HepG2 (cell line): ENCODE measurements around the gene CCL16. TPM values are rescaled to one million over a fixed set of nuclear protein-coding genes. Genes with fewer than 3 reads are reported as not detected.
A peak's percentile ranks its signal among the peaks of the same experiment; 100 is the strongest.

Source experiments
- ARNT ChIP-seq: fragments of 450-650 bp; IDR thresholded peaks from 2 replicates; pipeline ENCODE4 v1.6.1; 2017
- FOXA3 ChIP-seq: IDR thresholded peaks from 2 replicates; pipeline ENCODE4 v1.6.1; 2016; ENCODE audit warnings: missing genetic modification reagents, missing compliant biosample characterization
- KDM5B ChIP-seq: sonication (generic); formaldehyde crosslinking; IDR thresholded peaks from 2 replicates; pipeline ENCODE4 v1.4.0; 2020; ENCODE audit warnings: missing genetic modification reagents, mild to moderate bottlenecking, borderline replicate concordance
- NFAT5 ChIP-seq: sonication (generic); formaldehyde crosslinking; IDR thresholded peaks from 2 replicates; pipeline ENCODE4 v1.4.0; 2020; ENCODE audit warnings: missing genetic modification reagents
- NRL ChIP-seq: sonication (generic); formaldehyde crosslinking; IDR thresholded peaks from 2 replicates; pipeline ENCODE4 v1.5.0; 2020; ENCODE audit warnings: missing genetic modification reagents, mild to moderate bottlenecking, moderate library complexity, borderline replicate concordance
- PITX1 ChIP-seq: sonication (generic); formaldehyde crosslinking; IDR thresholded peaks from 2 replicates; pipeline ENCODE4 v1.5.1; 2020; ENCODE audit warnings: mild to moderate bottlenecking, missing genetic modification reagents
- POLR2G ChIP-seq: fragments of 200-400 bp; formaldehyde crosslinking; IDR thresholded peaks from 2 replicates; pipeline ENCODE4 v1.6.1; 2018; ENCODE audit warnings: mild to moderate bottlenecking, low read depth, low read length, moderate library complexity
- RXRA ChIP-seq: sonication (generic); formaldehyde crosslinking; IDR thresholded peaks from 2 replicates; pipeline ENCODE4 v1.5.1; 2020; ENCODE audit warnings: missing genetic modification reagents
- SP2 ChIP-seq: sonication (generic); formaldehyde crosslinking; IDR thresholded peaks from 2 replicates; pipeline ENCODE4 v1.5.1; 2020; ENCODE audit warnings: mild to moderate bottlenecking, missing genetic modification reagents
- SRSF9 ChIP-seq: fragments of 200-400 bp; formaldehyde crosslinking; IDR thresholded peaks from 2 replicates; pipeline ENCODE4 v1.6.1; 2018; ENCODE audit warnings: borderline replicate concordance, mild to moderate bottlenecking, low read depth, low read length; ENCODE audit not compliant: insufficient read depth, poor library complexity, severe bottlenecking
- SRY ChIP-seq: sonication (generic); formaldehyde crosslinking; IDR thresholded peaks from 2 replicates; pipeline ENCODE4 v1.8.0; 2022; ENCODE audit warnings: mild to moderate bottlenecking, missing genetic modification reagents
- U2AF1 ChIP-seq: fragments of 200-400 bp; formaldehyde crosslinking; optimal IDR thresholded peaks from 2 replicates; pipeline ENCODE3; 2017; ENCODE audit warnings: mild to moderate bottlenecking, low read depth, low read length
- USF2 ChIP-seq, 2 experiments: sonication (generic) in 1 of 2; formaldehyde crosslinking in 1 of 2; IDR thresholded peaks; 2 replicates each; pipeline versions ENCODE4 v1.5.1 to v1.6.1; 2011 to 2020; ENCODE audit warnings: borderline replicate concordance in 1 of 2, low read depth in 1 of 2, low read length in 1 of 2, mild to moderate bottlenecking in 1 of 2, missing genetic modification reagents in 1 of 2, moderate library complexity in 1 of 2
- ZKSCAN1 ChIP-seq: fragments of 150-350 bp; IDR thresholded peaks from 2 replicates; pipeline ENCODE4 v1.6.1; 2014; ENCODE audit warnings: low read length
- ZNF777 ChIP-seq: sonication (generic); formaldehyde crosslinking; IDR thresholded peaks from 2 replicates; pipeline ENCODE4 v1.4.0; 2020; ENCODE audit warnings: missing genetic modification reagents
- ZNF780A ChIP-seq: sonication (generic); formaldehyde crosslinking; IDR thresholded peaks from 2 replicates; pipeline ENCODE4 v1.8.0; 2022; ENCODE audit warnings: mild to moderate bottlenecking, missing genetic modification reagents, moderate library complexity
- ZNF816 ChIP-seq: sonication (generic); formaldehyde crosslinking; IDR thresholded peaks from 2 replicates; pipeline ENCODE4 v1.8.0; 2022; ENCODE audit warnings: missing genetic modification reagents, mild to moderate bottlenecking, borderline replicate concordance
- ZNF83 ChIP-seq: sonication (generic); formaldehyde crosslinking; IDR thresholded peaks from 2 replicates; pipeline ENCODE4 v1.4.0; 2020; ENCODE audit warnings: missing genetic modification reagents, mild to moderate bottlenecking, borderline replicate concordance
- polyA plus RNA-seq, 8 experiments: library from polyadenylated mRNA; depleted of rRNA in 3 of 8; stranded (reverse) in 7 of 8; unstranded in 1 of 8; fragments of >200 nt; fragmentation: Illumina TruSeq in 4 of 8; extraction: Trizol in 4 of 8; gene quantifications; 2 replicates each; pipeline versions ENCODE4 v1.2.1 to v1.2.3, GENCODE V29; 2011 to 2016; ENCODE audit warnings: low read depth in 4 of 8, missing spikeins in 1 of 8, mixed read lengths in 1 of 8; ENCODE audit not compliant: insufficient read depth in 1 of 8
- total RNA-seq, 5 experiments: library from RNA; depleted of rRNA; stranded (reverse); fragments of >200 nt; fragmentation: Illumina TruSeq; extraction: Trizol; gene quantifications; 2 replicates each; pipeline ENCODE4 v1.2.3, GENCODE V29; 2016; ENCODE audit warnings: low read depth in 1 of 5
- TF ChIP-seq, protein P1 (sequence below): IDR thresholded peaks from 2 replicates; pipeline ENCODE4 v1.6.1; 2016; ENCODE audit warnings: missing compliant biosample characterization, missing genetic modification reagents, borderline replicate concordance
- TF ChIP-seq, protein P2 (sequence below): sonication (generic); formaldehyde crosslinking; IDR thresholded peaks from 2 replicates; pipeline ENCODE4 v1.5.0; 2020; ENCODE audit warnings: mild to moderate bottlenecking, missing genetic modification reagents

CCL16 gene
- total and polyA plus RNA-seq, 2 of the 13 experiments (the other 11 are each of a cell fraction or from before 2014, with no cell fraction given) = 2.0 to 14.7 TPM

DNA sequence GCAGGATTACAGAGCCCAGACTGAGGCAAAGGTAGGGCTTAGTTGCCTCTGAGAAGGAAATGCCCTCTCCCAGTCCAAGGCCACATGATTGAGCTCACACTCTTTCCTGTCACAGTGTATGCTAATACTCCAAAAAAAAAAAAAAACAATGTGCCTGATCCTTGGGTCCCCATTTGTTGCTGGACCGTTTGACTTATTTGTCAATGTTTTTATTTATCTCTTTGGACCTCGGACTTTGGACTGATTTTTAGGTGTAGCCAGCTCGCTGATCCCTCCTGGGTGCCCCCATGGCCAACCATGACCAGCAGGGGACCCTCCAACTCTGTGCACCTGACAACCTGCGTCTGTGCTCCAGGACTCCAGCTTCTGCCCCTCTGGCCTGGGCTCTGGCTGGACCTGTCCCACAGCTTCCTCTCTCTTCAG is 622 bp upstream of the CCL16 start (continued):
- TF ChIP-seq NFAT5 (CRISPR knock-in tag) (no peak), U2AF1 (no peak), KDM5B (CRISPR knock-in tag) (no peak), ZNF83 (no peak), FOXA3 (CRISPR knock-in tag) (peak; percentile 66), ZNF777 (no peak), RXRA (CRISPR knock-in tag) (peak; percentile 43; the same call in 1 of the 2 replicates), SRSF9 (no peak), PITX1 (CRISPR knock-in tag) (no peak), SRY (no peak), NRL (no peak), ZNF780A (no peak), ZNF816 (CRISPR knock-in tag) (no peak), ZKSCAN1 (no peak), POLR2G (no peak), ARNT (no peak), SP2 (CRISPR knock-in tag) (no peak), USF2 (IDR thresholded peaks at IDR 0.05; ENCODE audit: low read depth, low read length) (no peak), USF2 (CRISPR knock-in tag; IDR thresholded peaks at IDR 0.05; ENCODE audit: borderline replicate concordance) (no peak)
- TF ChIP-seq, protein P1, sequence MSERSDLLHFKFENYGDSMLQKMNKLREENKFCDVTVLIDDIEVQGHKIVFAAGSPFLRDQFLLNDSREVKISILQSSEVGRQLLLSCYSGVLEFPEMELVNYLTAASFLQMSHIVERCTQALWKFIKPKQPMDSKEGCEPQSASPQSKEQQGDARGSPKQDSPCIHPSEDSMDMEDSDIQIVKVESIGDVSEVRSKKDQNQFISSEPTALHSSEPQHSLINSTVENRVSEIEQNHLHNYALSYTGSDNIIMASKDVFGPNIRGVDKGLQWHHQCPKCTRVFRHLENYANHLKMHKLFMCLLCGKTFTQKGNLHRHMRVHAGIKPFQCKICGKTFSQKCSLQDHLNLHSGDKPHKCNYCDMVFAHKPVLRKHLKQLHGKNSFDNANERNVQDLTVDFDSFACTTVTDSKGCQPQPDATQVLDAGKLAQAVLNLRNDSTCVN (CRISPR knock-in tag) = no peak; the same call in 1 of the 2 replicates
- TF ChIP-seq, protein P2, sequence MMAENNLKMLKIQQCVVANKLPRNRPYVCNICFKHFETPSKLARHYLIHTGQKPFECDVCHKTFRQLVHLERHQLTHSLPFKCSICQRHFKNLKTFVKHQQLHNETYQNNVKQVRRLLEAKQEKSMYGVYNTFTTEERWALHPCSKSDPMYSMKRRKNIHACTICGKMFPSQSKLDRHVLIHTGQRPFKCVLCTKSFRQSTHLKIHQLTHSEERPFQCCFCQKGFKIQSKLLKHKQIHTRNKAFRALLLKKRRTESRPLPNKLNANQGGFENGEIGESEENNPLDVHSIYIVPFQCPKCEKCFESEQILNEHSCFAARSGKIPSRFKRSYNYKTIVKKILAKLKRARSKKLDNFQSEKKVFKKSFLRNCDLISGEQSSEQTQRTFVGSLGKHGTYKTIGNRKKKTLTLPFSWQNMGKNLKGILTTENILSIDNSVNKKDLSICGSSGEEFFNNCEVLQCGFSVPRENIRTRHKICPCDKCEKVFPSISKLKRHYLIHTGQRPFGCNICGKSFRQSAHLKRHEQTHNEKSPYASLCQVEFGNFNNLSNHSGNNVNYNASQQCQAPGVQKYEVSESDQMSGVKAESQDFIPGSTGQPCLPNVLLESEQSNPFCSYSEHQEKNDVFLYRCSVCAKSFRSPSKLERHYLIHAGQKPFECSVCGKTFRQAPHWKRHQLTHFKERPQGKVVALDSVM = no peak
